Natural killer cell (primary cell): ENCODE results near the gene CBX7. TPM values are rescaled to one million over a fixed set of nuclear protein-coding genes. Genes with fewer than 3 reads are reported as not detected.

Experiments used
- ATAC-seq, 3 donors: fragments of 150-1000 bp in 2 of 3; fragments of 200-7000 bp in 1 of 3; cut with Tn5 transposase; 1 replicate in 1 of 3; 2 replicates in 2 of 3; pipeline ENCODE4 v1.10.0; 2021; ENCODE audit warnings: mild to moderate bottlenecking in 2 of 3, moderate library complexity in 2 of 3
- DNase-seq, 2 donors: peaks; one replicate each; pipeline versions ENCODE4 v3.0.0 to v3.0.0-alpha.2; 2013 to 2021; ENCODE audit warnings: mixed read lengths in 1 of 2
- H3K27ac ChIP-seq: one replicate; pipeline ENCODE4 v1.5.1; 2013; ENCODE audit warnings: mild to moderate bottlenecking, low read length
- H3K27me3 ChIP-seq: one replicate; pipeline ENCODE4 v1.6.1; 2013; ENCODE audit warnings: low read length; ENCODE audit not compliant: control insufficient read depth, insufficient read depth
- H3K36me3 ChIP-seq: one replicate; pipeline ENCODE4 v1.6.1; 2013; ENCODE audit warnings: low read length; ENCODE audit not compliant: control insufficient read depth, insufficient read depth
- H3K4me1 ChIP-seq: one replicate; pipeline ENCODE4 v1.6.1; 2013; ENCODE audit warnings: low read length; ENCODE audit not compliant: control insufficient read depth, insufficient read depth
- H3K4me3 ChIP-seq: one replicate; pipeline ENCODE4 v1.5.1; 2013; ENCODE audit warnings: low read length
- H3K9me3 ChIP-seq: one replicate; pipeline ENCODE4 v1.6.1; 2013; ENCODE audit warnings: low read length; ENCODE audit not compliant: control insufficient read depth, insufficient read depth
- H3K27ac Mint-ChIP-seq, 2 donors: one replicate each; pipeline ENCODE4 v1.8.0; 2022; ENCODE audit warnings: mild to moderate bottlenecking in 2 of 2, mixed read lengths in 2 of 2, moderate library complexity in 1 of 2
- H3K27me3 Mint-ChIP-seq, 2 donors: one replicate each; pipeline ENCODE4 v1.8.0; 2022; ENCODE audit warnings: low read depth in 2 of 2, mixed read lengths in 2 of 2
- H3K36me3 Mint-ChIP-seq: one replicate; pipeline ENCODE4 v1.8.0; 2022; ENCODE audit warnings: mixed read lengths
- H3K4me1 Mint-ChIP-seq, 2 donors: one replicate each; pipeline ENCODE4 v1.8.0; 2022; ENCODE audit warnings: mixed read lengths in 2 of 2
- H3K4me3 Mint-ChIP-seq: one replicate; pipeline ENCODE4 v1.8.0; 2022; ENCODE audit warnings: mild to moderate bottlenecking, moderate library complexity, mixed read lengths
- H3K9me3 Mint-ChIP-seq, 2 donors: one replicate each; pipeline ENCODE4 v1.8.0; 2022; ENCODE audit warnings: mixed read lengths in 2 of 2
- CTCF ChIP-seq: fragments of 200-600 bp; IDR thresholded peaks from one replicate; pipeline ENCODE4 v1.8.0; 2022; ENCODE audit warnings: antibody characterized with exemption
- WGBS: methylation state at CpG from one replicate; pipeline ENCODE4 v1.1.7; 2013; ENCODE audit warnings: missing lambda C conversion rate; ENCODE audit not compliant: insufficient coverage; 5-methylcytosine and 5-hydroxymethylcytosine counted together
- intact Hi-C: fragments of 100-400 bp; cut with micrococcal nuclease; formaldehyde crosslinking; loops from one replicate; pipeline ENCODE4 v1.14.2; 2022
- total RNA-seq, 4 donors: library from RNA; stranded (reverse); fragments of 120-200 nt in 1 of 4; gene quantifications; one replicate each; pipeline versions ENCODE4 v1.2.3 to v1.2.4, GENCODE V29; 2013 to 2022

CBX7 gene
- total RNA-seq, 3 donors from 2014 or later (not counting 1 experiment from before 2014, with no cell fraction given), result 49.6 to 52.9 (median 50.0) TPM

GRCh38 chr22:39115570-39115969 lies 36.9 kb downstream of the CBX7 start:
- peaks cover 37% of the 10 kb centered on the region for H3K4me1 ChIP-seq
- ATAC-seq (no peak), DNase-seq (no peak)
- intact Hi-C loops, result loop anchor here (1.0 kb wide), 1 partner anchor 38 kb away; the partner anchor contains the start of gene APOBEC3G
- Mint-ChIP-seq H3K27me3 (no peaks in the 10 kb centered on the region), H3K4me3 (peak overlapping the region; percentile 1), H3K36me3 (no peaks in the 10 kb centered on the region), H3K9me3 (no peaks in the 10 kb centered on the region), H3K27ac (peak overlapping the region; percentile 94 to 99), H3K4me1 (peaks cover 56 to 58% of the 10 kb centered on the region in 2 donors)
- H3K36me3 ChIP-seq, result no peaks in the 10 kb centered on the region
- no peak overlapping the region for H3K4me3 ChIP-seq
- no peaks in the 10 kb centered on the region for H3K9me3 ChIP-seq
- H3K27ac ChIP-seq, result no peak overlapping the region
- 60% methylated on average over 1 of the region's 2 CpGs for WGBS
- no peaks in the 10 kb centered on the region for H3K27me3 ChIP-seq
- TF ChIP-seq CTCF, result no peak

- Histone ChIP-seq H3K27ac (no peak overlapping the region), H3K27me3 (no peaks in the 10 kb centered on the region), H3K4me1 (peaks cover 37% of the 10 kb centered on the region), H3K4me3 (no peak overlapping the region), H3K9me3 (no peaks in the 10 kb centered on the region), H3K36me3 (no peaks in the 10 kb centered on the region)
- H3K9me3 Mint-ChIP-seq, result no peaks in the 10 kb centered on the region
- H3K4me3 Mint-ChIP-seq, result no peak overlapping the region
- no peak for ATAC-seq
- H3K27me3 Mint-ChIP-seq, result no peaks in the 10 kb centered on the region
- H3K27ac Mint-ChIP-seq, result peak overlapping the region; percentile 94 to 99
- peaks cover 50 to 54% of the 10 kb centered on the region in 2 donors for H3K4me1 Mint-ChIP-seq
- intact Hi-C loops, result no loop called here
- WGBS, result 90% methylated on average over 6 of the region's 6 CpGs
- H3K36me3 Mint-ChIP-seq, result no peaks in the 10 kb centered on the region
- DNase-seq, result no peak
- no peak for TF ChIP-seq CTCF
Observed at GRCh38 chr22:39114112-39114511, 38.4 kb downstream of the CBX7 start.

- Histone ChIP-seq H3K4me3 (no peak overlapping the region), H3K9me3 (no peaks in the 10 kb centered on the region), H3K27me3 (no peaks in the 10 kb centered on the region), H3K4me1 (peaks cover 7% of the 10 kb centered on the region), H3K36me3 (no peaks in the 10 kb centered on the region), H3K27ac (no peak overlapping the region)
- H3K9me3 Mint-ChIP-seq, result no peaks in the 10 kb centered on the region
- no peak for TF ChIP-seq CTCF
- WGBS, result 79% methylated on average over 15 of the region's 15 CpGs
- DNase-seq (no peak), ATAC-seq (no peak)
- H3K27ac Mint-ChIP-seq, result peak overlapping the region in 1 of 2 donors; percentile 22
- intact Hi-C loops, result no loop called here
- no peak overlapping the region for H3K4me3 Mint-ChIP-seq
- H3K36me3 Mint-ChIP-seq, result no peaks in the 10 kb centered on the region
- H3K27me3 Mint-ChIP-seq, result no peaks in the 10 kb centered on the region
- peaks cover 24 to 26% of the 10 kb centered on the region in 2 donors for H3K4me1 Mint-ChIP-seq
Observed at GRCh38 chr22:39110631-39111561, 41.6 kb downstream of the CBX7 start.
